ENCODE data around the gene FRMPD2. TPM values are rescaled to one million over a fixed set of nuclear protein-coding genes. Genes with fewer than 3 reads are reported as not detected.
"Not testable (repeated sequence)": the region's sequence is repeated elsewhere in the genome, so short reads cannot be mapped to it uniquely, and the experiment has no call there.

Gene FRMPD2
- total and polyA plus RNA-seq, 7 donors: 0.04 TPM; not detected in 6

- WGBS, 3 donors: 43 to 59% (median 43%) methylated on average over 10 of the region's 10 CpGs
- no peaks in the 10 kb centered on the region for H3K4me1 ChIP-seq
- ATAC-seq (no peak), DNase-seq (no peak)
- intact Hi-C loops (cut with DNase I): no loop called here
- H3K4me3 ChIP-seq: no peak overlapping the region
- H3K27ac ChIP-seq: no peak overlapping the region
- H3K36me3 ChIP-seq (ENCODE audit: insufficient read depth in 1 of 2, low read depth in 1 of 2): no peaks in the 10 kb centered on the region
- peaks cover 0 to 5% (median 2%) of the 10 kb centered on the region in 3 donors for H3K27me3 ChIP-seq (ENCODE audit: insufficient read depth in 3 of 3, low read length in 2 of 3)
- no peak for TF ChIP-seq CTCF (IDR thresholded peaks at IDR 0.05)
- no peaks in the 10 kb centered on the region for H3K9me3 ChIP-seq
Observed at GRCh38 chr10:48187713-48188485, 86.6 kb downstream of the FRMPD2 start.

DNA sequence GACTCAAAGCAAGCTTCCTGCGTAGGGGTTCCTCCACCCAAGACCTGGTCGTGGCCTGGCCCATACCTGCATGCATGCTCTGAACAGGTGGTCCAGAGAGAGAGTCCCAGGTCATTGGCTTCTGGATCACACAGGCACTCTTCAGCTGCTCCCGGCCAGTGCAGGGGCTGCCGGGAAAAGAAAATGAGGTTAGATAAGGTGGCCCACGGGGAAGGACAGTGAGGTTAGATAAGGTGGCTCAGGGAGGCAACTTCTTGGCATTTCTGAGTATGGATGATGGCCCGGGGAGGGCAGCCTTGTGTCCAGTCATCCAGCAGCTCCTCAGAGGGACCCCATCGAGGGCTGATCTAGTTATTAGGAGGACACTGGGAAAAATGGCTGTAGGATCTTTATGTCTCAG lies 87.4 kb downstream of the FRMPD2 start:
- intact Hi-C loops (cut with DNase I): no loop called here
- DNase-seq: no peak
- no peaks in the 10 kb centered on the region for H3K36me3 ChIP-seq (ENCODE audit: insufficient read depth in 1 of 2, low read depth in 1 of 2)
- peaks cover 0 to 6% (median 2%) of the 10 kb centered on the region in 3 donors for H3K27me3 ChIP-seq (ENCODE audit: insufficient read depth in 3 of 3, low read length in 2 of 3)
- no peak overlapping the region for H3K27ac ChIP-seq
- H3K4me1 ChIP-seq: no peaks in the 10 kb centered on the region
- WGBS, 3 donors: 78 to 88% (median 79%) methylated on average over 7 of the region's 7 CpGs
- H3K9me3 ChIP-seq: no peaks in the 10 kb centered on the region
- H3K4me3 ChIP-seq: no peak overlapping the region
- no peak for TF ChIP-seq CTCF (IDR thresholded peaks at IDR 0.05)
- ATAC-seq: no peak

DNA sequence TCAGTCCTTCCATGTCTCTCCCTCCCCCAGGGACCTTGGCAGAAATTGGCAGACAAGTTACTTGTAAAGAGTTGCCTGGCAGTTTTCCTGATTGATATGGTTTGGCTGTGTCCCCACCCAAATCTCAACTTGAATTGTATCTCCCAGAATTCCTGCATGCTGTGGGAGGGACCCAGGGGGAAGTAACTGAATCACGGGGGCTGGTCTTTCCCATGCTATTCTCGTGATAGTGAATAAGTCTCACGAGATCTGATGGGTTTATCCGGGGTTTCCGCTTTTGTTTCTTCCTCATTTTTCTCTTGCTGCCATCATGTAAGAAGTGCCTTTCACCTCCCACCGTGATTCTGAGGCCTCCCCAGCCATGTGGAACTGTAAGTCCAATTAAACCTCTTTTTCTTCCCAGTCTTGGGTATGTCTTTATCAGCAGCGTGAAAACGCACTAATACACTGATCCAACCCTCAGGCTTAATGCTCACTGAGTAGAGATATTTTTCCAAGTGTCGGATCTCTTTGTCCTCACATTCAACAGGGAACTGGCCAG lies 88.2 kb downstream of the FRMPD2 start:
- H3K36me3 ChIP-seq (ENCODE audit: insufficient read depth in 1 of 2, low read depth in 1 of 2); intact Hi-C loops (cut with DNase I); H3K9me3 ChIP-seq; H3K4me3 ChIP-seq; H3K27me3 ChIP-seq (ENCODE audit: insufficient read depth in 3 of 3, low read length in 2 of 3); H3K27ac ChIP-seq; ATAC-seq; H3K4me1 ChIP-seq; DNase-seq: not testable (repeated sequence)
- WGBS, 3 donors: 83 to 85% (median 83%) methylated on average over 9 of the region's 9 CpGs

DNA sequence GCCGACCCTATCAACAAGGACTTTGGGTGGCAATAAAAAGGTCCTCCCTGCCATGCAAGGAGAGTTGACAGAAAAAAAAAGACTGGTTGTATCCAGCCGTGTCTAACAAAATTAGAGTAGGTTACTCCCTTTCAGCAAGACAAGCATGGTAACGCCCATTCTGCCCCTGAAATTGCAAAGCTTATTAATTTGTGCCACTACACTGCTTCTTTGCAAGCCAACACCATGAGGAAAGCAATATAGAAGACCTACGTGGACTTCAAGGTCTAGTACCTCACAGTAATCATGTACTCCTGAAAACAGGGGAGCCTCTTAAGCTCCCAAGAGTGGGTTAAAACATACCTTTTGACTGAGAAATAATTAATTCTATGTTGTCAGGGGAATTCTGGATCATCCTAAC lies 90.3 kb downstream of the FRMPD2 start:
- Histone ChIP-seq H3K27ac (no peak overlapping the region), H3K27me3 (ENCODE audit: insufficient read depth in 3 of 3, low read length in 2 of 3) (peaks cover 0 to 6% (median 0%) of the 10 kb centered on the region in 3 donors), H3K4me1 (no peaks in the 10 kb centered on the region), H3K4me3 (no peak overlapping the region), H3K36me3 (ENCODE audit: insufficient read depth in 1 of 2, low read depth in 1 of 2) (no peaks in the 10 kb centered on the region), H3K9me3 (no peaks in the 10 kb centered on the region)
- DNase-seq (no peak), ATAC-seq (no peak)
- intact Hi-C loops (cut with DNase I): no loop called here
- TF ChIP-seq CTCF (IDR thresholded peaks at IDR 0.05): no peak
- WGBS, 3 donors: 24 to 38% (median 26%) methylated on average over 4 of the region's 4 CpGs

- H3K27ac ChIP-seq; H3K36me3 ChIP-seq (ENCODE audit: insufficient read depth in 1 of 2, low read depth in 1 of 2); ATAC-seq; H3K4me1 ChIP-seq; H3K9me3 ChIP-seq; intact Hi-C loops (cut with DNase I); H3K4me3 ChIP-seq; DNase-seq; H3K27me3 ChIP-seq (ENCODE audit: insufficient read depth in 3 of 3, low read length in 2 of 3): not testable (repeated sequence)
- 11 to 14% (median 13%) methylated on average over 4 to 5 of the region's 5 CpGs for WGBS, 3 donors
Observed at GRCh38 chr10:48172715-48173114, 101.8 kb downstream of the FRMPD2 start.

DNA sequence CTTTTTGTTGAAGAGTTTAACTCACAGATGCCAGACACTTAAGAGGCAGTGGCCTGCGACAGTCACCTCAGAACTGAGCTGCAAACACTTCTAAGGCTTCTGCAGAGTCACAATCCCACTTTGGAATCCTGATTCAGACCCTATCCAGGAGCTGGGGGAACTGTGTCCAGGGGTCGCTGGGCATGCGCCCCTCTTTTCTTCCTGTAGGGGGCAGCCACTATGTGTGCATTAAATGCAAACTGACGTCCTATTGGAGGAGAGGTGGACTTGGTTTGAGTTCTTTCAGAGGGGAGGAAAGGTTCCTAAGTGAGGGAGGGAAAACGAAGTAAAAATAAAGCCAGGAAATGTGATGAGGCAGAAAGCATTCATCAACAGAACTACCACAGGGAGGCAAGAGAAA lies 113.8 kb downstream of the FRMPD2 start:
- intact Hi-C loops (cut with DNase I); ATAC-seq; H3K4me3 ChIP-seq; H3K27ac ChIP-seq; H3K36me3 ChIP-seq (ENCODE audit: insufficient read depth in 1 of 2, low read depth in 1 of 2); DNase-seq; H3K4me1 ChIP-seq; H3K27me3 ChIP-seq (ENCODE audit: insufficient read depth in 3 of 3, low read length in 2 of 3); H3K9me3 ChIP-seq: not testable (repeated sequence)
- WGBS, 3 donors: 22 to 27% (median 24%) methylated on average over 2 to 3 of the region's 5 CpGs

- ATAC-seq; intact Hi-C loops (cut with DNase I); H3K9me3 ChIP-seq; H3K4me3 ChIP-seq; H3K36me3 ChIP-seq (ENCODE audit: insufficient read depth in 1 of 2, low read depth in 1 of 2); DNase-seq; H3K27ac ChIP-seq; H3K27me3 ChIP-seq (ENCODE audit: insufficient read depth in 3 of 3, low read length in 2 of 3); H3K4me1 ChIP-seq: not testable (repeated sequence)
- WGBS, 3 donors: 23 to 44% (median 29%) methylated on average over 5 to 6 of the region's 6 CpGs
Observed at GRCh38 chr10:48160163-48160562, 114.3 kb downstream of the FRMPD2 start.

DNA sequence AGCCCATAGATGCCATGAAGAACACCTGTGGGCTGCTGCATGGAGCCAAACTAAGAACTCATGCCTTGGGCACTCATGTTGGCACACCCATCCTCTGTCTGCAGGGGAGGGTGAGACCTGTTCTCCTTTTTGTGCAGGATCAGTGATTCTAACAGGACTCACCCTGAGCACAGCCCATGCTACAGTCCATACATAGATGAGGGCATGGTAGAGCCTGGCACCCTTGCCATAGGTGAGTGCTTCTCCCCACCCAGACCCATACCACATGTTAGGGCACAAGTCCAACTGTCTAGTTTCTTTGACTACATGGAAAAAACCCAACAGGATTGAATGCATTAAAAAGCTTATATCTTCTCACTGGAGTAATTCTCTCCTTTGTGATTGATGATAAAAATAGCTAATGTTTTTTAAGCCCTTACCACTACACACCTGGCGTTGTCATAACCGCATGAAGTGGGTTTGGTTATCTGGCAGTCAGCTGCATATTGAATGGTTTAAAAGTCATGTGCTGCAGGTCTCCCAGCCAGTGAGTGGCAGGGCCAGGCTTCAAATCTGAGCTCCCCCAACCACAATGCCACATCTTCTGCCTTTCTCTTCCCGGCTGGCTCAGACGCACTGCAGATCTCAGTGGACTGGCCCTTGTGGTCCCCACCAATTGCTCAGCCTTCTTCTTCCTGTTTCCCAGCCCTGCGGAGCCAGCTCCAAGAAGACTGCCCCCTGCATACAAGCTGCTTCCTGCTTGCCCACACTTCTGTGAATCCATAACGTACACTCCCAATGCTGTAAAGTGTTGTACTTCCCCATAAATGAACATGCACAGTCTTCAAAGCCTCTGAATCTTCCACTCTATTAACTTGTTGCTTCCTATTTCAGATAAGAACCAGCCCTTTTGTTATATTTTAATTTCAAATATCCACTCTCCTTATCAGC lies 120.0 kb downstream of the FRMPD2 start:
- DNase-seq; H3K9me3 ChIP-seq; H3K27ac ChIP-seq; H3K4me1 ChIP-seq; H3K27me3 ChIP-seq (ENCODE audit: insufficient read depth in 3 of 3, low read length in 2 of 3); intact Hi-C loops (cut with DNase I); H3K4me3 ChIP-seq; H3K36me3 ChIP-seq (ENCODE audit: insufficient read depth in 1 of 2, low read depth in 1 of 2); ATAC-seq: not testable (repeated sequence)
- 63 to 85% (median 77%) methylated on average over 4 to 6 of the region's 6 CpGs for WGBS, 3 donors
